ENCODE data around the gene ODF2.

DNA sequence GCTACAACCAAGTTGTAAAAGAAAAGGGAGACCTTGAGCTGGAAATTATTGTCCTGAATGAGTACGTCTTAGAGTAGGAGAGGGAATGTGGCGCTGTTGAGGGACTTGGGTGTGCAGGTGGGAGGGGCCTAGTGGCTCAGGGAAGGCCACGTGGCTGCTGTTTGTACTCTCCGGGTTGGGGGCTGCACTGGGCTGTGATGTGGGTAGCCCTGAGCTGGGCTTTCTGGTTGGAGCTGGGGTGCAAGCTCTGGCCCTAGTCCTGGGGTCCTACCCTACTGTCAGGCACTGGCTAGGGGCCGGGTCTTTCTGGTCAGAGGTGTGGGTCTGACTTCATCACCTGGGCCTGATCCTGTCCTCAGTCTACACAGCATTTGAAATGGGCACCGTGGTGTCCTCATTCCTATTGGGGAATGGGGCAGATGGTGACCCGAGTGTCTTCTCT, 29.6 kb downstream of the ODF2 start:
- TF ChIP-seq, protein P1, sequence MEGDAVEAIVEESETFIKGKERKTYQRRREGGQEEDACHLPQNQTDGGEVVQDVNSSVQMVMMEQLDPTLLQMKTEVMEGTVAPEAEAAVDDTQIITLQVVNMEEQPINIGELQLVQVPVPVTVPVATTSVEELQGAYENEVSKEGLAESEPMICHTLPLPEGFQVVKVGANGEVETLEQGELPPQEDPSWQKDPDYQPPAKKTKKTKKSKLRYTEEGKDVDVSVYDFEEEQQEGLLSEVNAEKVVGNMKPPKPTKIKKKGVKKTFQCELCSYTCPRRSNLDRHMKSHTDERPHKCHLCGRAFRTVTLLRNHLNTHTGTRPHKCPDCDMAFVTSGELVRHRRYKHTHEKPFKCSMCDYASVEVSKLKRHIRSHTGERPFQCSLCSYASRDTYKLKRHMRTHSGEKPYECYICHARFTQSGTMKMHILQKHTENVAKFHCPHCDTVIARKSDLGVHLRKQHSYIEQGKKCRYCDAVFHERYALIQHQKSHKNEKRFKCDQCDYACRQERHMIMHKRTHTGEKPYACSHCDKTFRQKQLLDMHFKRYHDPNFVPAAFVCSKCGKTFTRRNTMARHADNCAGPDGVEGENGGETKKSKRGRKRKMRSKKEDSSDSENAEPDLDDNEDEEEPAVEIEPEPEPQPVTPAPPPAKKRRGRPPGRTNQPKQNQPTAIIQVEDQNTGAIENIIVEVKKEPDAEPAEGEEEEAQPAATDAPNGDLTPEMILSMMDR (IDR thresholded peaks at IDR 0.05): no peak
- TF ChIP-seq POLR2A (IDR thresholded peaks at IDR 0.05): no peak

All from heart left ventricle (tissue), 13 donors.